Gastroesophageal sphincter (tissue), 4 donors: ENCODE data around the gene FOXN1. TPM values are rescaled to one million over a fixed set of nuclear protein-coding genes. Genes with fewer than 3 reads are reported as not detected.

Experiments
- ATAC-seq: fragments of 150-250 bp; one replicate; pipeline ENCODE4 v1.9.1; 2016; ENCODE audit warnings: mild to moderate bottlenecking, moderate library complexity
- H3K27ac ChIP-seq, 4 donors: fragments of 200-600 bp; sonication (generic) in 3 of 4; 1 replicate in 3 of 4; 2 replicates in 1 of 4; pipeline ENCODE4 v1.5.1; 2016 to 2019
- H3K27me3 ChIP-seq: fragments of 200-600 bp; sonication (generic); one replicate; pipeline ENCODE4 v1.5.1; 2019
- H3K36me3 ChIP-seq, 2 donors: fragments of 200-600 bp; sonication (generic); one replicate each; pipeline ENCODE4 v1.5.1; 2019; ENCODE audit warnings: control low read depth in 1 of 2
- H3K4me1 ChIP-seq, 3 donors: fragments of 200-600 bp; sonication (generic); 1 replicate in 2 of 3; 2 replicates in 1 of 3; pipeline ENCODE4 v1.5.1; 2016 to 2019; ENCODE audit warnings: control low read depth in 2 of 3
- H3K4me3 ChIP-seq, 2 donors: fragments of 200-600 bp; sonication (generic); one replicate each; pipeline ENCODE4 v1.5.1; 2019; ENCODE audit warnings: mild to moderate bottlenecking in 1 of 2, moderate library complexity in 1 of 2
- H3K9me3 ChIP-seq, 3 donors: fragments of 200-600 bp; sonication (generic); one replicate each; pipeline ENCODE4 v1.5.1; 2017 to 2019; ENCODE audit warnings: control low read depth in 2 of 3
- EP300 ChIP-seq: sonication (generic); formaldehyde crosslinking; IDR thresholded peaks from one replicate; pipeline ENCODE4 v1.6.1; 2017; ENCODE audit warnings: antibody characterized with exemption, mild to moderate bottlenecking
- POLR2A ChIP-seq, 2 donors: fragments of 450-650 bp; IDR thresholded peaks; one replicate each; pipeline ENCODE4 v1.6.1; 2017; ENCODE audit warnings: antibody characterized with exemption in 2 of 2, mild to moderate bottlenecking in 2 of 2, moderate library complexity in 1 of 2
- POLR2AphosphoS5 ChIP-seq: sonication (generic); formaldehyde crosslinking; IDR thresholded peaks from one replicate; pipeline ENCODE4 v1.6.1; 2017; ENCODE audit warnings: antibody characterized with exemption
- WGBS, 2 donors: methylation state at CpG; one replicate each; pipeline ENCODE4 v1.1.5; 2018; ENCODE audit warnings: low coverage in 1 of 2; 5-methylcytosine and 5-hydroxymethylcytosine counted together
- total RNA-seq, 4 donors: library from RNA; depleted of rRNA; stranded (reverse); fragments of >200 nt; gene quantifications; one replicate each; pipeline ENCODE4 v1.1.0, GENCODE V29; 2016
- TF ChIP-seq, protein P1 (sequence below), 4 experiments: fragments of 200-600 bp in 2 of 4; fragments of 450-650 bp in 2 of 4; sonication (generic) in 1 of 4; IDR thresholded peaks; one replicate each; pipeline ENCODE4 v1.5.1; 2017 to 2019; ENCODE audit warnings: antibody characterized with exemption in 4 of 4, mild to moderate bottlenecking in 2 of 4, moderate library complexity in 2 of 4

Gene FOXN1
- total RNA-seq, 4 donors from 2014 or later = 0.15 TPM; not detected in 3

DNA sequence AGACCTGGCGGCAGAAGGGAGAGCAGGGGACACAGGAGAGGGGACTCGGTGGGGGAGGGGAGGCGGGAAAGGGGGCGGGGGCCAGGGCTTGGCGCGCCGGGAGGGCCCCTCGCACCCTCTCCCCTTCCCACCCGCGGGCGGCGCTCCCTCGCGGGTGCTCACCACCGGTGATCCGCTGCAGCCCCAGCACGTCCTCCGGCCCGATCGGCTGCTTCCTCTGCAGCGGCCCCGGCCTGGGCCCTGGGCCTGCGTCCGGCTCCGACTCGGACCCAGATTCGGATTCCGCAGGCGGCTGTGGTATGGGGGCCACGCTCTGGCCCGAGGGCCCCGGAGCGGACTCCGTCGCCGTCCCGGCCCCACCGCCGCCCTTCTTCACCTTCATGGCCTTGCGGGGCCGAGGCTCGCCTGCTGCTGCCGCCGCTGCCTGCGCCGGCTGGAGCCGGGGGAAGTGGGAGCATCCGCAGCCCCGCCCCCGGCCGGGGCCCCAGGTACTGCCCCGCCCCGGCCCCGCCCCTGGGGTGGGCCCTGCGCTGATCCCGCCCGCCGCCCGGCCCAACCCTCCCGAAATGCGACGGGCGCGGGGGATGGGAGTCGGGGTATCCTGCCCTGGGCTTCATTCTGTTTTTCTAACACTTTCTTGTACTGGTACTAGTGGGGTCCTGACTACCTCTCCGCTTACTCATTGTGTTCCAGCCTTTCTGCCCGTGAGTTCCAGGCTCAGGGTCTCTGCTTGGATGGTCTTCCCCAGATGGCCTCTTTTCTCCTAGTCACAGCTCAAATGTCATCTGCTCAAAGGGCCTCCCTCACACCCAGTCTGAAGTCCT, 46.2 kb downstream of the FOXN1 start, which contains the start of gene UNC119:
UNC119 (minus strand) TSS at position 449 of the 824 bp plus-strand sequence; CDS start at position 382, 67 bp downstream.
- H3K9me3 ChIP-seq = no peaks in the 10 kb centered on the region
- no peak for TF ChIP-seq EP300
- TF ChIP-seq, protein P1, sequence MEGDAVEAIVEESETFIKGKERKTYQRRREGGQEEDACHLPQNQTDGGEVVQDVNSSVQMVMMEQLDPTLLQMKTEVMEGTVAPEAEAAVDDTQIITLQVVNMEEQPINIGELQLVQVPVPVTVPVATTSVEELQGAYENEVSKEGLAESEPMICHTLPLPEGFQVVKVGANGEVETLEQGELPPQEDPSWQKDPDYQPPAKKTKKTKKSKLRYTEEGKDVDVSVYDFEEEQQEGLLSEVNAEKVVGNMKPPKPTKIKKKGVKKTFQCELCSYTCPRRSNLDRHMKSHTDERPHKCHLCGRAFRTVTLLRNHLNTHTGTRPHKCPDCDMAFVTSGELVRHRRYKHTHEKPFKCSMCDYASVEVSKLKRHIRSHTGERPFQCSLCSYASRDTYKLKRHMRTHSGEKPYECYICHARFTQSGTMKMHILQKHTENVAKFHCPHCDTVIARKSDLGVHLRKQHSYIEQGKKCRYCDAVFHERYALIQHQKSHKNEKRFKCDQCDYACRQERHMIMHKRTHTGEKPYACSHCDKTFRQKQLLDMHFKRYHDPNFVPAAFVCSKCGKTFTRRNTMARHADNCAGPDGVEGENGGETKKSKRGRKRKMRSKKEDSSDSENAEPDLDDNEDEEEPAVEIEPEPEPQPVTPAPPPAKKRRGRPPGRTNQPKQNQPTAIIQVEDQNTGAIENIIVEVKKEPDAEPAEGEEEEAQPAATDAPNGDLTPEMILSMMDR (IDR thresholded peaks at IDR 0.05) = no peak
- TF ChIP-seq POLR2AphosphoS5 = peak; percentile 25
- peak; percentile 50 to 55 for TF ChIP-seq POLR2A (IDR thresholded peaks at IDR 0.05)
- peak; percentile 93 for ATAC-seq
- H3K27ac ChIP-seq = peak within 1 kb of the TSS in 3 of 4 donors; percentile 78 to 80 (median 79)
- H3K4me3 ChIP-seq = peak within 1 kb of the TSS; percentile 88 to 91
- 8 to 10% methylated on average over 3 to 4 of the region's 67 CpGs for WGBS, 2 donors
- H3K27me3 ChIP-seq = no peaks in the 10 kb centered on the region
- H3K36me3 ChIP-seq = peaks cover 0 to 48% of the 10 kb centered on the region in 2 donors
- peaks cover 0 to 50% (median 16%) of the 10 kb centered on the region in 3 donors for H3K4me1 ChIP-seq

DNA sequence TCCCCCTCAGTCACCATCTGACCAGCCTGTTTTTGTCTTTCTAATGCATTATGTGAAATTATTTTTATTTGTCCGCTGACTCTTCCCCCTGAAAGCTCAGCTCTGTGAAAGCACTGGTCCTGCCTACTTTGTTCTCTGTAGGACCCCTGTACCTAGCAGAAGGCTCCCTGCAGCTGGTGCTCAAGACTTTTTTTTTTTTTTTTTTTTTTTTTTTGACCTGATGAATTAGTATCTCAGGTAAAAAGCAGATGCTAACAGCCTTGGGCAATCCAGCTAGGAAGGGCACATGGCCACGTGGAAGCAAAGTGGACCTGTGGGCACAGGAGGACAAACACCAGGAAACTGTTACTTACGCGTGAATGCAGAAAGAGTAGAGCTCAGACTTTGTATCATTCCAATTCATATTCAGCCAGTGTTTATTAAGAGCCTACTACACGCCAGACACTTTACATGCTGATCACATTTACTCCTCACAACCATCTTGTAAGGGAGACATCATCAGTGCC, 46.9 kb downstream of the FOXN1 start:
- Histone ChIP-seq H3K27ac (peak overlapping the region in 3 of 4 donors; percentile 78 to 80 (median 79)), H3K4me3 (peak overlapping the region in 1 of 2 donors; percentile 91)

DNA sequence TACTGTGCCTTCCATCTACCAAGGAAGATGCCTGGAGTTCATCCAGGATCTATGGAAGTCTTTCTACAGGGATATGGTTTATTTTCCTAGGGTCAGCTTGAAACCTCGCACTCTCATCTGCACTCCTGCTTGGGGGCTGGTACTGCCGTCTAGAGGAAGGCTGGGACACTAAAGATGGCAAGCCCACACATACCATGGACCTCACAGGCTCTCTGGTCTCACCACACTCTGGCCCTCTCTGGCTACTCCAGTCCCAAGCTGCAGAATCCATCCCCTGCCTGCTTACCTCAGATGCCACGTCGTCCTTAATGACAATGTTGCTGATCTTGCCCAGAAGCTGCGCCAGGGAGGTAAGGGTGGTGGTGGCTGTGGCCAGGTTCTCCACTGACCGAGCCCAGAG, 48.4 kb downstream of the FOXN1 start:
- no peak overlapping the region for H3K4me3 ChIP-seq
- peaks cover 0 to 65% of the 10 kb centered on the region in 2 donors for H3K36me3 ChIP-seq
- no peaks in the 10 kb centered on the region for H3K9me3 ChIP-seq
- no peaks in the 10 kb centered on the region for H3K27me3 ChIP-seq
- H3K4me1 ChIP-seq = peaks cover 0 to 36% (median 13%) of the 10 kb centered on the region in 3 donors
- TF ChIP-seq EP300 (no peak), POLR2A (IDR thresholded peaks at IDR 0.05) (no peak), POLR2AphosphoS5 (no peak)
- TF ChIP-seq, protein P1 (IDR thresholded peaks at IDR 0.05) = no peak
- 83% methylated on average over 2 of the region's 6 CpGs; no CpG with 5 or more reads in 1 of the 2 donors for WGBS, 2 donors
- no peak for ATAC-seq
- H3K27ac ChIP-seq = no peak overlapping the region

More for the DNA sequence above, 46.9 kb downstream of the FOXN1 start:
- Histone ChIP-seq H3K36me3 (peaks cover 0 to 50% of the 10 kb centered on the region in 2 donors), H3K4me1 (peaks cover 0 to 48% (median 16%) of the 10 kb centered on the region in 3 donors), H3K27me3 (no peaks in the 10 kb centered on the region), H3K9me3 (no peaks in the 10 kb centered on the region)
- TF ChIP-seq, protein P1 (IDR thresholded peaks at IDR 0.05) = no peak
- TF ChIP-seq POLR2A (IDR thresholded peaks at IDR 0.05) (no peak), POLR2AphosphoS5 (no peak), EP300 (no peak)
- ATAC-seq = no peak
- WGBS, 2 donors = 70 to 81% methylated on average over 1 to 4 of the region's 5 CpGs

DNA sequence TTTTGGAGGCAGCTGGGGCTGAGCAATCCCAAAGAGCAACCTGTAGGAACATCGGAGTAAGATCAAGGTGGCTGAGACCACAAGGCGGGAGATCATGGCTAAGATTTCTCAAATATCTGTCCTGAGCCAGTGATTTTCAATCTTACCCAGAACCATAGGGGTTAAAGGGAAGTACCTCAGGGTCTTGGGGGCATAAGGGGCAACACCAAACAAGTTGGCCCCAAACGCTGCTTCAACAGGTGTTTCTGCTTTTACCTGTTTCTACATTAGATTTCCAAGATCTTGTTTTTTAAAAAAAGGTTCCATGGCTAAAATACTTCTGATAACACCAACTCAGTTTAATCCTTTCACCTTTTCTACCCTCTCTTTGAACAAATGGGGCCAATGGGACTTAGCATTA, 48.9 kb downstream of the FOXN1 start:
- TF ChIP-seq POLR2AphosphoS5 (no peak), EP300 (no peak), POLR2A (IDR thresholded peaks at IDR 0.05) (no peak)
- TF ChIP-seq, protein P1 (IDR thresholded peaks at IDR 0.05) = no peak
- no peak overlapping the region for H3K27ac ChIP-seq
- no peaks in the 10 kb centered on the region for H3K27me3 ChIP-seq
- H3K36me3 ChIP-seq = peaks cover 0 to 70% of the 10 kb centered on the region in 2 donors
- WGBS, 2 donors = 91 to 96% methylated on average over 1 to 3 of the region's 3 CpGs
- H3K4me1 ChIP-seq = peaks cover 0 to 31% (median 13%) of the 10 kb centered on the region in 3 donors
- H3K4me3 ChIP-seq = no peak overlapping the region
- no peak for ATAC-seq
- no peaks in the 10 kb centered on the region for H3K9me3 ChIP-seq
